ENCODE measurements around the gene ACAP2.
"Not testable (repeated sequence)": the region's sequence is repeated elsewhere in the genome, so short reads cannot be mapped to it uniquely, and the experiment has no call there.

ACAP2 gene

DNA sequence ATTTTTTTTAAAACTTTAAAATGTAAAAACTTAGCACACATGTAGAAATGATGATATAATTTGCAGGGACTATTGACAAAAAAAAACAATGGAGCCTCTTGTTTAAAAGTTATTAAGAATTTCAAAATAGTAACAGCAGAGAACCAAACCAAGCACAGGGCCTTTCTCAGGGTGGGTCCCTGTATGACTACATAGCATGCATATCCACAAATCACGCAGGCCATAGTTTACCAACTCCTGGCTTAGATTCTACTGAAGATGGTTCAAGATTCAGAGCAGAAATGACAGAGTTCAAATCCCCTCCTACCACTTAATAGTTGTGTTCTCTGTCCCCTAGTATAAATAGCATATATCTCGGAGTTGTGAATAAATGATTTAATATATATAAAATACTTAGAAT, 19.0 kb downstream of the ACAP2 start:
- Mint-ChIP-seq H3K27ac (no peak overlapping the region), H3K27me3 (no peaks in the 10 kb centered on the region), H3K9me3 (no peaks in the 10 kb centered on the region), H3K36me3 (peaks cover 3 to 8% of the 10 kb centered on the region in 2 donors), H3K4me1 (peaks cover 23 to 53% of the 10 kb centered on the region in 2 donors), H3K4me3 (no peak overlapping the region)
- ATAC-seq (replicated peaks) (no peak), DNase-seq (no peak)

DNA sequence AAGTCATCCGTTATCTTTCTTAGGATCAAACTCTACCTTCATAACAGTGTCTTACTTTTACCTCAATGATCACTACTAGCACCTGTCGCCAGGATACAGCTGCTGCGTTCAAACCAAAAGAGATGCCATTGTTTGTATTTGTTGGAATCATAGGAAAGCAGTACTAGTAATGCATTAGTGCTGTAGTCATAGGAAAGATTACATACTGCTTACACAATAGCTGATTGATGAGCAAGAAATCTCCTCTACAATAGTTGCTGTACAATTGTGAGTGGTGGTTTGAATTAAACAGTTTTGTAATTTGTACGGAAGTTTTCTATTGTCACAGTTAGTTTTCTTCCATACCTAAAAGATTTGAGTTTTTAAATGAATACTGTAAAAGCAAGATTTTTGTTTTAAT, 21.4 kb downstream of the ACAP2 start:
- Mint-ChIP-seq H3K4me1 (peaks cover 29 to 58% of the 10 kb centered on the region in 2 donors), H3K36me3 (peaks cover 8 to 13% of the 10 kb centered on the region in 2 donors), H3K27ac (no peak overlapping the region), H3K27me3 (no peaks in the 10 kb centered on the region), H3K4me3 (no peak overlapping the region), H3K9me3 (peaks cover 0 to 1% of the 10 kb centered on the region in 2 donors)
- no peak for DNase-seq
- no peak for ATAC-seq (replicated peaks)

DNA sequence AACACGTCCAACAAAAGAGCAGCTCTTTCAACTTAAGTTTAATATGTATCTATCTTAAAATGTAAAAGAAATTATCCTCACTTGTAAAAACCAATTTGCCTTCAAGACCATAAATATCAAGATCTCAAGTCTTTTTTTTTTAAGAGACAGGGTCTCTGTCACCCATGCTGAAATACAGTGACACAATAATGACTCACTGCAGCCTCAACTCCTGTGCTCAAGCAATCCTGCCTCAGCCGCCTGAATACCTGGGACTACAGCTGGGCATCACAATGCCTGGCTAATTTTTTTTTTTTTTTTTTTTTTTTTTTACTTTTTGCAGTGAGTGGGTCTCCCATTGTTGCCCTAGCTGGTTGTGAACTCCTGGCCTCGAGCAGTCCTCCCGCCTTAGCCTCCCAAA, 26.0 kb downstream of the ACAP2 start:
- peaks cover 0 to 1% of the 10 kb centered on the region in 2 donors for H3K9me3 Mint-ChIP-seq
- H3K27ac Mint-ChIP-seq = no peak overlapping the region
- DNase-seq (no peak), ATAC-seq (replicated peaks) (no peak)
- H3K27me3 Mint-ChIP-seq = no peaks in the 10 kb centered on the region
- H3K36me3 Mint-ChIP-seq = peaks cover 11 to 20% of the 10 kb centered on the region in 2 donors
- no peak overlapping the region for H3K4me3 Mint-ChIP-seq
- H3K4me1 Mint-ChIP-seq = peaks cover 30 to 62% of the 10 kb centered on the region in 2 donors

DNA sequence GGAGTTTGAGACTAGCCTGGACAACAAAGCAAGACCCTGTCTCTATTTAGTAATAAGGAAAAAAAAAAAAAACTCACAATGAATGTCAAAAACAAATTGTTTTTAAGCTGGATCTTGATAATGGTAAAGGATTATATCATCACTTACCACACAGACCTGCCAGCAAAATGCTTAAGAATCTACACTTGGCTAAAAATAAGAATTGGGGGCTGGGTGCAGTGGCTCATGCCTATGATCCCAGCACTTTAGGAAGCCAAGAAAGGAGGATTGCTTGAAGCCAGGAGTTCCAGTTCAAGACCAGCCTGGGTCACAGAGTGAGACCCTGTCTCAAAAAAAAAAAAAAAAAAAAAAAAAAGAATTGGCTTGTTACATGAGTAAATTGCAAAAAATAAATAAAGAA, 31.0 kb downstream of the ACAP2 start:
- no peak overlapping the region for H3K27ac Mint-ChIP-seq
- H3K4me1 Mint-ChIP-seq = peaks cover 24 to 64% of the 10 kb centered on the region in 2 donors
- peaks cover 22 to 41% of the 10 kb centered on the region in 2 donors for H3K36me3 Mint-ChIP-seq
- DNase-seq (no peak), ATAC-seq (replicated peaks) (no peak)
- H3K9me3 Mint-ChIP-seq = peaks cover 3 to 4% of the 10 kb centered on the region in 2 donors
- no peak overlapping the region for H3K4me3 Mint-ChIP-seq
- no peaks in the 10 kb centered on the region for H3K27me3 Mint-ChIP-seq

DNA sequence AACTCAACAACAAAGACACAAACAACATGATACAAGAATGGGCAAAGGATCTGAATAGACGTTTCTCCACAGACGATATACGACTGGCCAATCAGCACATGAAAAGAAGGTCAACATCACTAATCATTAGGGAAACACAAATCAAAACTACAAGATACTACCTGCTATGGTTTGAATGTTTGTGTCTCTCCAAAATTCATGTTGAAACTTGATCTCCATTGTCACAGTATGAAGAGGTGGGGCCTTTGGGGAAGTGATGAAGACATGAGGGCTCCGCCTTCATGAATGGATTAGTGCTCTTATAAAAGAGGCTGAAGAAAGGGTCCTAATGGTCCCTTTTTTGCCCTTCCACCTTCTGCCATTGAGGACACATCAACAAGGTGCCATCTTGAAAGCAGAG, 32.3 kb downstream of the ACAP2 start:
- Mint-ChIP-seq H3K4me3 (no peak overlapping the region), H3K27me3 (no peaks in the 10 kb centered on the region), H3K4me1 (peaks cover 36 to 63% of the 10 kb centered on the region in 2 donors), H3K36me3 (peaks cover 24 to 41% of the 10 kb centered on the region in 2 donors), H3K27ac (peak overlapping the region; percentile 47), H3K9me3 (peaks cover 3 to 4% of the 10 kb centered on the region in 2 donors)
- DNase-seq (no peak), ATAC-seq (replicated peaks) (no peak)

DNA sequence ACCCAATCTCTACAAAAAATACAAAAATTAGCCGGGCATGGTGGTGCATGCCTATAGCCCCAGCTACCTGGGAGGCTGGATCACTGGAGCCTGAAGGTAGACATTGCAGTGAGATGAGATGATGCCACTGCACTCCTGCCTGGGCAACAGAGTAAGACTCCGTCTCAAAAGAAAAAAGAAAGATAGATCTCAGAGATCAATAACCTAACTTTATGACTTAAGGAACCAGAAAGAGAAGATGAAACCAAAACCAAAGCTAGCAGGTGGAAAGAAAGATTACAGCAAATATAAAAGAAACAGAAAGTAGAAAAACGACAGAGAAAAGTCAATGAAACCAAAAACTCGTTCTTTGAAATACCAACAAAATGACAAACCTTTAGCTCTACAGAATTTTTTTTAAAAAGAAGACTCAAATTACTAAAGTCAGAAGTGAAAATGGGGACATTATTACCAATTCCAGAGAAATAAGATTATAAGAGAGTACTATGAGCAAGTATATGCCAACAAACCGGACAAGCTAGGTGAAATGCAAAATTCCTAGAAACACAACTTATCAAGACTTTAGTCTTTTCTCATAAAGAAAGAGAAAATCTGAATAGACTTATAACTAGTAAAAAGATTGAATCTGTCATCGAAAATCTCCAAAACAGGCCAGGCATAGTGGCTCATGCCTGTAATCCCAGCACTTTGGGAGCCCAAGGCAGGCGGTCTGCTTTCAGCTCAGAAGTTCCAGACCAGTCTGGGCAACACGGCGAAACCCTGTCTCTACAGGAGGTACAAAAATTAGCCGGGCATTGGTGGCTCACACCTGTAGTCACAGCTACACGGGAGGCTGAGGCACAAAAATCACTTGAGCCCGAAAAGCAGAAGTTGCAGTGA, 35.0 kb downstream of the ACAP2 start:
- DNase-seq (no peak), ATAC-seq (replicated peaks) (no peak)
- Mint-ChIP-seq H3K9me3 (peaks cover 3 to 4% of the 10 kb centered on the region in 2 donors), H3K4me1 (peaks cover 27 to 52% of the 10 kb centered on the region in 2 donors), H3K36me3 (peaks cover 25 to 36% of the 10 kb centered on the region in 2 donors), H3K27me3 (no peaks in the 10 kb centered on the region), H3K27ac (peak overlapping the region; percentile 49), H3K4me3 (no peak overlapping the region)

DNA sequence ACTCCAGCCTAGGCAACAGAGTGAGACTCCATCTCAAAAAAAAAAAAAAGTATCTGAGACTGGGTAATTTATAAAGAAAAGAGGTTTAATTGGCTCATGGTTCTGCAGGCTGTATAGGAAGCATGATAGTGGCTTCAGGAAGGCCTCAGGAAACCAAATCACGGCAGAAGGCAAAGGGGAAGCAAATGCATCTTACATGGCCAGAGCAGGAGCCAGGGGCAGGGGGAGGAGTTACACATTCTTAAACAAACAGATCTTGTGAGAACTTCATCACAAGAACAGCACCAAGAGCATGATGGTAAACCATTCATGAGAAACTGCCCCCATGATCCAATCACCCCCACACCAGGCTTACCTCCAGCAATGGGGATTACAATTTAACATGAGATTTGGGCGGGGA, 37.2 kb downstream of the ACAP2 start:
- Mint-ChIP-seq H3K9me3 (peaks cover 3 to 4% of the 10 kb centered on the region in 2 donors), H3K27me3 (no peaks in the 10 kb centered on the region), H3K27ac (no peak overlapping the region), H3K4me3 (no peak overlapping the region), H3K36me3 (peaks cover 25 to 35% of the 10 kb centered on the region in 2 donors), H3K4me1 (peaks cover 33 to 67% of the 10 kb centered on the region in 2 donors)
- no peak for DNase-seq
- ATAC-seq (replicated peaks) = no peak

DNA sequence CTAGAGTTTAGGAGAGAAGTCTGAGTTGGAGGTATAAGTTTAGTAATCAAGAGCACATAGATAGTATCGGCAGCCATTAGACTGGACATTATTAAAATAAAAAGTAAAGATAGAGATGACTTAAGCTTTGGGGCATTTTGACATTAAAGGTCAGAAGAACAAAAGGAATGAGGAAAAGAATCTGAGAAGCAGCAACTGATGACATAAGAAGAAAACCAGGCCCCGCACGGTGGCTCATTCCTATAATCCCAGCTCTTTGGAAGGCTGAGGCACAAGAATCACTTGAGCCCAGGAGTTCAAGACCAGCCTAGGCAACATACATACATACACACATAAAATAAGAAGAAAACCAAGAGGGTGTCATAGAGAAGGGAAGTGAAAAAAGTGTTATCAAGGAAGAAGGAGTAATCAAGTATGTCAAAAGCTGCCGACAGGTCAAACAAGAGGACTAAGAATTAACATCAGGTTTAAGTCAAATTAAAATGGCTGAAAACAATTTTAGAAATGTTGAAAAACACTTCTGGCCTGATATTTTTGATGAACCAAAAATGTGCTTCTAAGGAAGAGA, 38.9 kb downstream of the ACAP2 start:
- no peak overlapping the region for H3K4me3 Mint-ChIP-seq
- H3K9me3 Mint-ChIP-seq = peaks cover 0 to 2% of the 10 kb centered on the region in 2 donors
- no peaks in the 10 kb centered on the region for H3K27me3 Mint-ChIP-seq
- H3K36me3 Mint-ChIP-seq = peaks cover 21 to 23% of the 10 kb centered on the region in 2 donors
- no peak for DNase-seq
- no peak overlapping the region for H3K27ac Mint-ChIP-seq
- ATAC-seq (replicated peaks) = peak; percentile 78 to 85
- peaks cover 32 to 62% of the 10 kb centered on the region in 2 donors for H3K4me1 Mint-ChIP-seq

DNA sequence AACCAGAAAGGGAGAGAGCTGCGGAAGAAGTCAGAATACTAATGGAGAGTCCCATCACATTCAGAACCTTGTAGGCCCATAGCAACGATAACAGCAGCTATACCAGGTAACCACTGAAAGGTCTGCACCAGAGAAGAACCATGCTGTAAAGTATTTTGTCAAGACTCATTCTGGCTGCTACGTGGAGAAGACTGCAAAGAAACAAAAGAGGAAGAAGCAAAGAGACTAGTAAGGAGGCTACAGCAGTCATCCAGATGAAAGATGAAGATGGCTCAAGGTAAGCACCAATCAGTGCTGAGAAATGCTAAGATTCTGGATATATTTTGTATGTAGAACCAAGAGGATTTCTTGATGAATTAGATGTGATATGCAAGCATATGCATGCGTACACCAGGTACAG, 39.6 kb downstream of the ACAP2 start:
- peaks cover 30 to 59% of the 10 kb centered on the region in 2 donors for H3K4me1 Mint-ChIP-seq
- H3K27me3 Mint-ChIP-seq = no peaks in the 10 kb centered on the region
- H3K27ac Mint-ChIP-seq = no peak overlapping the region
- H3K4me3 Mint-ChIP-seq = no peak overlapping the region
- H3K36me3 Mint-ChIP-seq = peaks cover 16 to 17% of the 10 kb centered on the region in 2 donors
- peak; percentile 42 to 59 for ATAC-seq (replicated peaks)
- H3K9me3 Mint-ChIP-seq = peaks cover 0 to 2% of the 10 kb centered on the region in 2 donors
- no peak for DNase-seq

DNA sequence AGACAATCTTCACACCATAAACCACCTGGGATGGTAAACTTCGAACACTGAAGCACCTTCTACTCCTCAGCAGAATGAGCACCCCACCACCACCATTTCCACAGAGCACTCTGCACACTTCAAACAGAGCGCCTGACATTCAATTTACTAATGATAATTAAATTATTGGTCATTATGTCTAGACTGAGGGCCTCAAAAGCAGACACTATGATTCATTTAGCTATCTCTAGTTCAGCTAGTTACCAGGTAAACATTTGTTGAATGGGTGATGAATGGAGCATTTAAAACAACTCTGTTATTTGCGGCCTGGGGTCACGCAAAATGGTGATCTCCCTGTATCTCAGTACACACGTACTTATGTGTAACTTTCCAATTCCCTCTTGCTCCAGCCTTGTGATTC, 40.9 kb downstream of the ACAP2 start:
- Mint-ChIP-seq H3K4me3 (no peak overlapping the region), H3K27me3 (no peaks in the 10 kb centered on the region), H3K27ac (peak overlapping the region; percentile 42), H3K9me3 (no peaks in the 10 kb centered on the region), H3K4me1 (peaks cover 33 to 49% of the 10 kb centered on the region in 2 donors), H3K36me3 (peaks cover 6 to 7% of the 10 kb centered on the region in 2 donors)
- ATAC-seq (replicated peaks) (no peak), DNase-seq (no peak)

DNA sequence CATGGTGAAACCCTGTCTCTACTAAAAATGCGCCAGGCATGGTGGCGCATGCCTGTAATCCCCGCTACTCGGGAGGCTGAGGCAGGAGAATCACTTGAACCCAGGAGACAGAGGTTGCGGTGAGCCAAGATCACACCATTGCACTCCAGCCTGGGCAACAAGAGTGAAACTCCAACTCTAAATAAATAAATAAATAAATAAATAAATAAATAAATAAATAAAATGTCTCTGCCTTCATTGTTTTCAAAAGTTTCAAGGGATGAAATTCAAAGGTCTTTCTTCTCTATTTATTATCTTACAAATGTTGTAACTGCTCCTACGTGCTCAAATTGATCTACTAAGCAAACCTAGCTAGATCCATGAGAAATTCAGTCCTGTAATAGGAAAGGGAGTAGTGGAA, 44.4 kb downstream of the ACAP2 start:
- H3K4me1 Mint-ChIP-seq = peaks cover 30 to 40% of the 10 kb centered on the region in 2 donors
- H3K4me3 Mint-ChIP-seq; H3K36me3 Mint-ChIP-seq; DNase-seq; H3K9me3 Mint-ChIP-seq; ATAC-seq (replicated peaks); H3K27ac Mint-ChIP-seq; H3K27me3 Mint-ChIP-seq: not testable (repeated sequence)

DNA sequence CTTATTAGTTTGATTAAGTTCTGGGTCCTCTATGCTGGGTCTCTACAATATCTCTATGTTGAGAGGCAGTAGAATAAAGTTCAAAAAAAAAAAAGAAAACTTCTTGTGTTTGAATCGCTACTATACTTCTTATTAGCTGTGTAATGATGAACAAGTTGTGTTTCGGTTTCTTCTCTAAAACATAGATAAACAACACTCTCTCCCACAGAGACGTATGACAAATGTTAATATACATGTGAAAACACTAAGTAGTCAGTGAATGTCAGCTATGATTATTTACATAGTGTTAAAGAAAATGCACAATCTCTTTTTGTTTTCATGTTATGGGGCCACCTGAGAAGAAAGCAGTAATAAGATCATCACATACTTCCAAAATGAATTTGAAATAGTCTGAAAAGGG, 45.3 kb downstream of the ACAP2 start:
- Mint-ChIP-seq H3K27me3 (no peaks in the 10 kb centered on the region), H3K4me1 (peaks cover 30 to 49% of the 10 kb centered on the region in 2 donors)

DNA sequence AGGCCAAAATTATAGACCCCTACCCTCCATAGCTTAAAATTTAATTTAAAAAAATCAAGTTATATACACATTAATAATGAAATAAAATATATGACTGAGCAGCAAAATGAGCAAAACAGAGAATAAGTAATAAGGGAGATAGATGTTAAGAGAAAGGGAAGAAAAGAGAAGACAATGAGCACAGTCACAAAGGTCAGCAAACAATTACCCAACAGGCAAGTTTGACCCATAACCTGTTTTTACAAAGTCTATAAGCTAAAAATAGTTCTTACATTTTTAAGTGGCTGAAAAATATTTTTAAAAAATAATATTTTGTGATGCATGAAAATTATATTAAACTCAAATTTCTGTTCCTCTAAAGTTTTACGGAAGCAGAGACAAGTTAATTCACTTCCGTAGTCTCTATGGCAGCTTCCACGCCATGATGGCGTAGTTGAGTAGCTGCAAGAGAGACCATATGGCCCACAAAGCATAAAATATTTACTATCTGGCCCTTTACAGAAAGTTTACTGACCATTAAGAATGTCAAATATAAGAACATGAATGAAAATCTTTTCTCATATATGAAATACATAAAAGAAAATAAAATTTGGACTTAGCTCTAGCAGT, 47.5 kb downstream of the ACAP2 start:
- H3K27ac Mint-ChIP-seq = no peak overlapping the region
- no peaks in the 10 kb centered on the region for H3K27me3 Mint-ChIP-seq
- no peaks in the 10 kb centered on the region for H3K9me3 Mint-ChIP-seq
- peaks cover 0 to 7% of the 10 kb centered on the region in 2 donors for H3K36me3 Mint-ChIP-seq
- ATAC-seq (replicated peaks) (no peak), DNase-seq (no peak)
- H3K4me1 Mint-ChIP-seq = peaks cover 21 to 32% of the 10 kb centered on the region in 2 donors
- no peak overlapping the region for H3K4me3 Mint-ChIP-seq

More for the DNA sequence above, 45.3 kb downstream of the ACAP2 start:
- ATAC-seq (replicated peaks) (no peak), DNase-seq (no peak)
- Mint-ChIP-seq H3K27ac (peak overlapping the region; percentile 37), H3K36me3 (peaks cover 0 to 7% of the 10 kb centered on the region in 2 donors), H3K9me3 (no peaks in the 10 kb centered on the region), H3K4me3 (no peak overlapping the region)

DNA sequence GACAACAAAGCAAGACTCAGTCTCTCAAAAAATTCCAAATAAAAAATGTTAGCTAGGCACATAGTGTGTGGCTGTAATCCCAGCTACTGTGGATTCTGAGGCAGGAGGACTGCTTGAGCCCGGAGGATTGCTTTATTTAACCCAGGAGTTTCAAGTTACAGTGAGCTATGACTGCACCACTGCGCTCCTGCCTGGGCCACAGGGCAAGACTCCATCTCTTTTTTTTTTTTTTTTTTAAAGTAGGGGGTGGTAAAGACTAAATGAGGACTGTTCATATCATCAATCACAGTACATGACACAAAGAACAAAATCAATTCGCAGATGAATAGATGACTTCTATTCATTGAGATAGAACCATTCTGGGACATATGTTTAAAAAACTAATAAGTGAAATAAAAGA, 48.1 kb downstream of the ACAP2 start:
- Mint-ChIP-seq H3K4me3 (no peak overlapping the region), H3K27me3 (no peaks in the 10 kb centered on the region), H3K27ac (peak overlapping the region; percentile 27), H3K9me3 (no peaks in the 10 kb centered on the region), H3K4me1 (peaks cover 21 to 30% of the 10 kb centered on the region in 2 donors), H3K36me3 (peaks cover 0 to 7% of the 10 kb centered on the region in 2 donors)
- no peak for DNase-seq
- ATAC-seq (replicated peaks) = no peak

All from stimulated activated naive B cell treated with anti-CD40 and anti-IgM and Interleukin-4, amounts not matched to agents 10 μg/mL and 1 μg/mL and 100 μg/mL, for 72 hours (primary cell).